K562 (cell line): Measurements from ENCODE around the gene POLN. TPM values are rescaled to one million over a fixed set of nuclear protein-coding genes. Genes with fewer than 3 reads are reported as not detected.
A peak's percentile ranks its signal among the peaks of the same experiment; 100 is the strongest.

Source experiments
- AFF4 ChIP-seq: sonication (generic); formaldehyde crosslinking; IDR thresholded peaks from 2 replicates; pipeline ENCODE4 v1.8.0; 2023; ENCODE audit warnings: mild to moderate bottlenecking, missing genetic modification reagents
- CTBP1 ChIP-seq: fragments of 450-650 bp; IDR thresholded peaks from 2 replicates; pipeline ENCODE4 v1.6.1; 2016; ENCODE audit warnings: borderline replicate concordance
- FIP1L1 ChIP-seq: fragments of 200-400 bp; formaldehyde crosslinking; IDR thresholded peaks from 2 replicates; pipeline ENCODE4 v1.6.1; 2018; ENCODE audit warnings: mild to moderate bottlenecking, low read depth, low read length; ENCODE audit not compliant: poor library complexity, severe bottlenecking
- LCOR ChIP-seq: sonication (generic); formaldehyde crosslinking; IDR thresholded peaks from 2 replicates; pipeline ENCODE4 v1.8.0; 2022; ENCODE audit warnings: mild to moderate bottlenecking, missing genetic modification reagents
- NFIC ChIP-seq: fragments of 450-650 bp; IDR thresholded peaks from 2 replicates; pipeline ENCODE4 v1.6.1; 2017; ENCODE audit warnings: mild to moderate bottlenecking, inconsistent platforms
- ZBTB43 ChIP-seq: sonication (generic); formaldehyde crosslinking; IDR thresholded peaks from 2 replicates; pipeline ENCODE4 v1.8.0; 2023; ENCODE audit warnings: mild to moderate bottlenecking, missing genetic modification reagents
- ZNF785 ChIP-seq: fragments of 250-450 bp; sonication (Bioruptor Pico); IDR thresholded peaks from 2 replicates; pipeline ENCODE4 v1.4.0; 2020; ENCODE audit warnings: mild to moderate bottlenecking
- polyA plus RNA-seq, 8 experiments: library from polyadenylated mRNA; depleted of rRNA in 4 of 8; stranded (reverse) in 5 of 8; unstranded in 3 of 8; fragments of >200 nt; fragmentation: Nextera tagmentation in 2 of 8; fragmentation: Illumina TruSeq in 1 of 8; extraction: Ambion mirVana in 2 of 8; extraction: Trizol in 1 of 8; gene quantifications; 2 replicates each; pipeline versions ENCODE4 v1.2.1 to v1.2.3, GENCODE V29; 2011 to 2014; ENCODE audit warnings: inconsistent platforms in 1 of 8, missing spikeins in 1 of 8
- total RNA-seq, 7 experiments: library from RNA; depleted of rRNA in 6 of 7; stranded (reverse); fragments of >200 nt in 6 of 7; fragmentation: Illumina TruSeq in 2 of 7; extraction: Trizol in 2 of 7; gene quantifications; 2 replicates each; pipeline versions ENCODE4 v1.2.1 to v1.2.3, GENCODE V29; 2011 to 2021; ENCODE audit warnings: low replicate concordance in 1 of 7
- TF ChIP-seq, protein P1 (sequence below): fragments of 450-650 bp; IDR thresholded peaks from 2 replicates; pipeline ENCODE4 v1.7.0; 2016; ENCODE audit warnings: borderline replicate concordance
- TF ChIP-seq, protein P2 (sequence below): fragments of 450-650 bp; formaldehyde crosslinking; IDR thresholded peaks from 2 replicates; pipeline ENCODE4 v1.4.0; 2022; ENCODE audit warnings: missing genetic modification characterization
- TF ChIP-seq, protein P3 (sequence below): fragments of 450-650 bp; formaldehyde crosslinking; IDR thresholded peaks from 2 replicates; pipeline ENCODE4 v1.4.0; 2020; ENCODE audit warnings: mild to moderate bottlenecking, moderate library complexity
- TF ChIP-seq, protein P4 (sequence below): fragments of 150-350 bp; IDR thresholded peaks from 2 replicates; pipeline ENCODE4 v1.6.1; 2014; ENCODE audit warnings: low read depth, mild to moderate bottlenecking, low read length, borderline replicate concordance

The POLN gene
- total and polyA plus RNA-seq, 9 of the 15 experiments (the other 6 are each of a cell fraction or from before 2014, with no cell fraction given), result 0.08 to 0.91 (median 0.32) TPM

GRCh38 chr4:2241410-2242353 is at the start of gene POLN, which contains the start of gene HAUS3 (continued):
- TF ChIP-seq AFF4 (CRISPR knock-in tag) (peak; percentile 91), NFIC (peak; percentile 59; the same call in 1 of the 2 replicates), ZBTB43 (no peak), LCOR (CRISPR knock-in tag) (peak; percentile 49; the same call in 1 of the 2 replicates), FIP1L1 (peak; percentile 88), ZNF785 (CRISPR knock-in tag) (no peak), CTBP1 (peak; percentile 73)
- TF ChIP-seq, protein P1, sequence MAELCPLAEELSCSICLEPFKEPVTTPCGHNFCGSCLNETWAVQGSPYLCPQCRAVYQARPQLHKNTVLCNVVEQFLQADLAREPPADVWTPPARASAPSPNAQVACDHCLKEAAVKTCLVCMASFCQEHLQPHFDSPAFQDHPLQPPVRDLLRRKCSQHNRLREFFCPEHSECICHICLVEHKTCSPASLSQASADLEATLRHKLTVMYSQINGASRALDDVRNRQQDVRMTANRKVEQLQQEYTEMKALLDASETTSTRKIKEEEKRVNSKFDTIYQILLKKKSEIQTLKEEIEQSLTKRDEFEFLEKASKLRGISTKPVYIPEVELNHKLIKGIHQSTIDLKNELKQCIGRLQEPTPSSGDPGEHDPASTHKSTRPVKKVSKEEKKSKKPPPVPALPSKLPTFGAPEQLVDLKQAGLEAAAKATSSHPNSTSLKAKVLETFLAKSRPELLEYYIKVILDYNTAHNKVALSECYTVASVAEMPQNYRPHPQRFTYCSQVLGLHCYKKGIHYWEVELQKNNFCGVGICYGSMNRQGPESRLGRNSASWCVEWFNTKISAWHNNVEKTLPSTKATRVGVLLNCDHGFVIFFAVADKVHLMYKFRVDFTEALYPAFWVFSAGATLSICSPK, result no peak
- TF ChIP-seq, protein P2, sequence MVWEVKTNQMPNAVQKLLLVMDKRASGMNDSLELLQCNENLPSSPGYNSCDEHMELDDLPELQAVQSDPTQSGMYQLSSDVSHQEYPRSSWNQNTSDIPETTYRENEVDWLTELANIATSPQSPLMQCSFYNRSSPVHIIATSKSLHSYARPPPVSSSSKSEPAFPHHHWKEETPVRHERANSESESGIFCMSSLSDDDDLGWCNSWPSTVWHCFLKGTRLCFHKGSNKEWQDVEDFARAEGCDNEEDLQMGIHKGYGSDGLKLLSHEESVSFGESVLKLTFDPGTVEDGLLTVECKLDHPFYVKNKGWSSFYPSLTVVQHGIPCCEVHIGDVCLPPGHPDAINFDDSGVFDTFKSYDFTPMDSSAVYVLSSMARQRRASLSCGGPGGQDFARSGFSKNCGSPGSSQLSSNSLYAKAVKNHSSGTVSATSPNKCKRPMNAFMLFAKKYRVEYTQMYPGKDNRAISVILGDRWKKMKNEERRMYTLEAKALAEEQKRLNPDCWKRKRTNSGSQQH, result no peak
- TF ChIP-seq, protein P3, sequence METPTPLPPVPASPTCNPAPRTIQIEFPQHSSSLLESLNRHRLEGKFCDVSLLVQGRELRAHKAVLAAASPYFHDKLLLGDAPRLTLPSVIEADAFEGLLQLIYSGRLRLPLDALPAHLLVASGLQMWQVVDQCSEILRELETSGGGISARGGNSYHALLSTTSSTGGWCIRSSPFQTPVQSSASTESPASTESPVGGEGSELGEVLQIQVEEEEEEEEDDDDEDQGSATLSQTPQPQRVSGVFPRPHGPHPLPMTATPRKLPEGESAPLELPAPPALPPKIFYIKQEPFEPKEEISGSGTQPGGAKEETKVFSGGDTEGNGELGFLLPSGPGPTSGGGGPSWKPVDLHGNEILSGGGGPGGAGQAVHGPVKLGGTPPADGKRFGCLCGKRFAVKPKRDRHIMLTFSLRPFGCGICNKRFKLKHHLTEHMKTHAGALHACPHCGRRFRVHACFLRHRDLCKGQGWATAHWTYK (CRISPR knock-in tag), result no peak
- TF ChIP-seq, protein P4, sequence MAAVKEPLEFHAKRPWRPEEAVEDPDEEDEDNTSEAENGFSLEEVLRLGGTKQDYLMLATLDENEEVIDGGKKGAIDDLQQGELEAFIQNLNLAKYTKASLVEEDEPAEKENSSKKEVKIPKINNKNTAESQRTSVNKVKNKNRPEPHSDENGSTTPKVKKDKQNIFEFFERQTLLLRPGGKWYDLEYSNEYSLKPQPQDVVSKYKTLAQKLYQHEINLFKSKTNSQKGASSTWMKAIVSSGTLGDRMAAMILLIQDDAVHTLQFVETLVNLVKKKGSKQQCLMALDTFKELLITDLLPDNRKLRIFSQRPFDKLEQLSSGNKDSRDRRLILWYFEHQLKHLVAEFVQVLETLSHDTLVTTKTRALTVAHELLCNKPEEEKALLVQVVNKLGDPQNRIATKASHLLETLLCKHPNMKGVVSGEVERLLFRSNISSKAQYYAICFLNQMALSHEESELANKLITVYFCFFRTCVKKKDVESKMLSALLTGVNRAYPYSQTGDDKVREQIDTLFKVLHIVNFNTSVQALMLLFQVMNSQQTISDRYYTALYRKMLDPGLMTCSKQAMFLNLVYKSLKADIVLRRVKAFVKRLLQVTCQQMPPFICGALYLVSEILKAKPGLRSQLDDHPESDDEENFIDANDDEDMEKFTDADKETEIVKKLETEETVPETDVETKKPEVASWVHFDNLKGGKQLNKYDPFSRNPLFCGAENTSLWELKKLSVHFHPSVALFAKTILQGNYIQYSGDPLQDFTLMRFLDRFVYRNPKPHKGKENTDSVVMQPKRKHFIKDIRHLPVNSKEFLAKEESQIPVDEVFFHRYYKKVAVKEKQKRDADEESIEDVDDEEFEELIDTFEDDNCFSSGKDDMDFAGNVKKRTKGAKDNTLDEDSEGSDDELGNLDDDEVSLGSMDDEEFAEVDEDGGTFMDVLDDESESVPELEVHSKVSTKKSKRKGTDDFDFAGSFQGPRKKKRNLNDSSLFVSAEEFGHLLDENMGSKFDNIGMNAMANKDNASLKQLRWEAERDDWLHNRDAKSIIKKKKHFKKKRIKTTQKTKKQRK, result no peak
